Tibial nerve (tissue), 4 donors: ENCODE results near the gene RELCH. TPM values are rescaled to one million over a fixed set of nuclear protein-coding genes. Genes with fewer than 3 reads are reported as not detected.

ENCODE experiments used
- DNase-seq, 2 donors: peaks; one replicate each; pipeline ENCODE4 v3.0.0-alpha.2; 2019; ENCODE audit warnings: low spot score in 2 of 2
- H3K27ac ChIP-seq, 4 donors: fragments of 200-600 bp; sonication (generic) in 3 of 4; one replicate each; pipeline ENCODE4 v1.5.1; 2017 to 2019; ENCODE audit warnings: mild to moderate bottlenecking in 1 of 4
- H3K27me3 ChIP-seq, 2 donors: fragments of 200-600 bp; sonication (generic) in 1 of 2; one replicate each; pipeline versions ENCODE4 v1.5.1 to v1.6.0; 2017 to 2019
- H3K36me3 ChIP-seq, 3 donors: fragments of 200-600 bp; sonication (generic); one replicate each; pipeline ENCODE4 v1.5.1; 2018 to 2019
- H3K4me1 ChIP-seq, 4 donors: fragments of 200-600 bp; sonication (generic) in 3 of 4; one replicate each; pipeline ENCODE4 v1.5.1; 2017 to 2019
- H3K4me3 ChIP-seq, 4 donors: fragments of 200-600 bp; sonication (generic) in 3 of 4; one replicate each; pipeline ENCODE4 v1.5.1; 2017 to 2019; ENCODE audit warnings: mild to moderate bottlenecking in 1 of 4, moderate library complexity in 1 of 4
- H3K9me3 ChIP-seq, 4 donors: fragments of 200-600 bp; sonication (generic) in 3 of 4; one replicate each; pipeline ENCODE4 v1.5.1; 2017 to 2019
- EP300 ChIP-seq, 2 donors: sonication (generic); formaldehyde crosslinking; IDR thresholded peaks; one replicate each; pipeline ENCODE4 v1.6.1; 2017; ENCODE audit warnings: antibody characterized with exemption in 2 of 2, mild to moderate bottlenecking in 1 of 2
- POLR2A ChIP-seq, 2 donors: fragments of 450-650 bp; IDR thresholded peaks; one replicate each; pipeline ENCODE4 v1.6.1; 2017; ENCODE audit warnings: antibody characterized with exemption in 2 of 2, mild to moderate bottlenecking in 2 of 2, moderate library complexity in 2 of 2
- whole genome bisulfite sequencing, 2 donors: methylation state at CpG; one replicate each; pipeline ENCODE4 v1.1.5; 2018; 5-methylcytosine and 5-hydroxymethylcytosine counted together
- total RNA-seq, 4 donors: library from RNA; depleted of rRNA; stranded (reverse); fragments of >200 nt; gene quantifications; one replicate each; pipeline ENCODE4 v1.1.0, GENCODE V29; 2016
- TF ChIP-seq, protein P1 (sequence below), 5 experiments: fragments of 200-600 bp in 3 of 5; fragments of 450-650 bp in 2 of 5; sonication (generic) in 3 of 5; IDR thresholded peaks; one replicate each; pipeline ENCODE4 v1.5.1; 2016 to 2019; ENCODE audit warnings: antibody characterized with exemption in 5 of 5, mild to moderate bottlenecking in 3 of 5, moderate library complexity in 2 of 5

The RELCH gene
- total RNA-seq, 4 donors from 2014 or later, result 25.8 to 54.6 (median 34.0) TPM

DNA sequence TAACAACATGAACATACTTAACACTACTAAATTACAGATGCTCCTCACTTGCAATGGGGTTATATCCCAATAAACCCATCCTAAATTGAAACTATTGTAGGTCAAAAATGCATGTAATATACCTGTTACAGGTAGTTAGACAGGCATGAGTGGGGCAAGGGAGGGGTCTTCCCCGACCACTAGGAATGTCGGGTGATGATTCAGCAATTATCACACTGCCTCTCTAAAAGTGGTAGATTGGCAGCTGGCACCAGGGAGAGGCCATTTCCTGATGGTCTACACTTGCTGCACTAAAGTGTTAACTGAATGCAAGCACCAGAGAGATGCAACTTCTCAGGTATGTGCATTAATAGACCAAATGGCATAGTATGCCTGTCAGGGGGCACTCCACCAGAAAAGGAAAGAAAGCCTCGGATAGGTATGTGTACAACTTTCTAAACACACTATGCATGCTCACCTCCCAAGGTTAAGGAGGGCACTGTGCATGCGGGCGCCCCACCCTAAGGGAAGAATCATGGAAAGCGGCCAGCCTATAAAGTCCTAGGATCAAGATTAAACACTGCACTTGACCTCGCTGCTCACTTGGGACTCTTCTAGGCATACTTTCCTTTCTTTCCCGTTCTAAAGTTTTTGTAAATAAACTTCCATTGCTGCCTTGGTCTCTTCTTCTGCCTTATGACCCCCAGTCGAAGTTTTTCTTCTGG lies 35.8 kb upstream of the RELCH start:
- Histone ChIP-seq H3K27ac (no peak overlapping the region), H3K36me3 (peaks cover 0 to 26% (median 0%) of the 10 kb centered on the region in 3 donors), H3K4me3 (no peak overlapping the region), H3K4me1 (no peaks in the 10 kb centered on the region), H3K9me3 (no peaks in the 10 kb centered on the region), H3K27me3 (no peaks in the 10 kb centered on the region)
- WGBS, 2 donors, result 81% methylated on average over 9 of the region's 9 CpGs
- no peak for DNase-seq
- TF ChIP-seq EP300 (IDR thresholded peaks at IDR 0.05) (no peak), POLR2A (IDR thresholded peaks at IDR 0.05) (no peak)
- TF ChIP-seq, protein P1, sequence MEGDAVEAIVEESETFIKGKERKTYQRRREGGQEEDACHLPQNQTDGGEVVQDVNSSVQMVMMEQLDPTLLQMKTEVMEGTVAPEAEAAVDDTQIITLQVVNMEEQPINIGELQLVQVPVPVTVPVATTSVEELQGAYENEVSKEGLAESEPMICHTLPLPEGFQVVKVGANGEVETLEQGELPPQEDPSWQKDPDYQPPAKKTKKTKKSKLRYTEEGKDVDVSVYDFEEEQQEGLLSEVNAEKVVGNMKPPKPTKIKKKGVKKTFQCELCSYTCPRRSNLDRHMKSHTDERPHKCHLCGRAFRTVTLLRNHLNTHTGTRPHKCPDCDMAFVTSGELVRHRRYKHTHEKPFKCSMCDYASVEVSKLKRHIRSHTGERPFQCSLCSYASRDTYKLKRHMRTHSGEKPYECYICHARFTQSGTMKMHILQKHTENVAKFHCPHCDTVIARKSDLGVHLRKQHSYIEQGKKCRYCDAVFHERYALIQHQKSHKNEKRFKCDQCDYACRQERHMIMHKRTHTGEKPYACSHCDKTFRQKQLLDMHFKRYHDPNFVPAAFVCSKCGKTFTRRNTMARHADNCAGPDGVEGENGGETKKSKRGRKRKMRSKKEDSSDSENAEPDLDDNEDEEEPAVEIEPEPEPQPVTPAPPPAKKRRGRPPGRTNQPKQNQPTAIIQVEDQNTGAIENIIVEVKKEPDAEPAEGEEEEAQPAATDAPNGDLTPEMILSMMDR (IDR thresholded peaks at IDR 0.05), result no peak

DNA sequence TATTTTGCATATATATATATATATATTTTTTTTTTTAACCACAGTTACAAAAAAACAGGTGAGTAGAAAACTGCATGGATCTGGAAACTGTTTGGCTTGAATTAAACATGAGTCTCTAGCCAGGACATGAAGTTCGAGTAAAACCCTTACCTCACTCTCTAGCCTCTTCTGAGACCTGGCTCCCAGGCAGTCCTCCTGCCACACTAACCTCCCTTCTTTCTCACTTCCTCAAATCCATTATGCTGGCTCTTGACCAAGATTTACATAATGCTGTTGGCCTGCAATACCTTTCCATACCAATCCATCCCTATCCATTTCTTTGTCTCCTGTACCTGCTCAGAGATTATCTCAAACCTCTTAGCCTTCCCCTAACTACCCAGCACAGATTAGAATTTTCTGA lies 34.2 kb upstream of the RELCH start:
- Histone ChIP-seq H3K4me1 (no peaks in the 10 kb centered on the region), H3K27ac (no peak overlapping the region), H3K27me3 (no peaks in the 10 kb centered on the region), H3K36me3 (peaks cover 0 to 32% (median 0%) of the 10 kb centered on the region in 3 donors), H3K9me3 (no peaks in the 10 kb centered on the region), H3K4me3 (no peak overlapping the region)
- no peak for TF ChIP-seq POLR2A (IDR thresholded peaks at IDR 0.05)
- TF ChIP-seq, protein P1 (IDR thresholded peaks at IDR 0.05), result no peak
- no peak for TF ChIP-seq EP300 (IDR thresholded peaks at IDR 0.05)
- DNase-seq, result no peak
- 86 to 90% methylated on average over 1 of the region's 1 CpG for WGBS, 2 donors

DNA sequence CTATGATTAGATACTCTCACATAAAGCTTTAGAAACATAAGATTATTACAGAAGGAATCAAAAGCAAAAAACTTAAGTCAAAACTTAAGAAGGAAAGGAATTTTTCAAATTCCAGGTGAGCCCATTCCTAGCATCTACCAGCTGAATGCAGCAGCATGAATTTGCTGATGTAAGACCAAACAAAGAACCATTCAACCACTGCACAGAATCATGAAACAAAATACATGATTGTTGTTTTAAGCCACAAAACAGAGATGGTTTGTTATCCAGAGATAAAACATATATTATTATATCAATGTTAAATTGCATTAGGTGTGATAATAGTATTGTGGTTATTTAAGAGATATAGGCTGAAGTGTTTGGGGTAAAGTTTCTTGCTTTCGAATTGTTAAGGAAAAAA lies 29.2 kb upstream of the RELCH start:
- TF ChIP-seq, protein P1 (IDR thresholded peaks at IDR 0.05), result no peak
- no peak for TF ChIP-seq POLR2A (IDR thresholded peaks at IDR 0.05)
- TF ChIP-seq EP300 (IDR thresholded peaks at IDR 0.05), result no peak
- Histone ChIP-seq H3K4me1 (peaks cover 0 to 4% (median 0%) of the 10 kb centered on the region in 4 donors), H3K27ac (no peak overlapping the region), H3K27me3 (no peaks in the 10 kb centered on the region), H3K36me3 (peaks cover 0 to 41% (median 0%) of the 10 kb centered on the region in 3 donors), H3K9me3 (no peaks in the 10 kb centered on the region), H3K4me3 (no peak overlapping the region)
- WGBS, 2 donors, result 80 to 85% methylated on average over 1 of the region's 1 CpG
- no peak for DNase-seq

DNA sequence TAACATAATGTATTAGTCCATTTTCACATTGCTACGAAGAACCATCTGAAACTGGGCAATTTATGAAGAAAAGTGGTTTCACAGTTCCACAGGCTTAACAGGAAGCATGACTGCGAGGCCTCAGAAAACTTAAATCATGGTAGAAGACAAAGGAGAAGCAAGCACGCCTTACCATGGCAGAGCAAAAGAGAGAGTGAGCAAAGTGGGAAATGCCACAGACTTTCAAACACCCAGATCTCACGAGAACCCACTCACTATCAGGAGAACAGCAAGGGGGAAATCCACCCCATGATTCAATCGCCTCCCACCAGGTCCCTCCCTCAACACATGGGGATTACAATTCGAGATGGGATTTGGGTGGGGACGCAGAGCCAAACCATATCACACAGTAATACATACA lies 22.7 kb upstream of the RELCH start:
- no peaks in the 10 kb centered on the region for H3K9me3 ChIP-seq
- peaks cover 0 to 25% (median 0%) of the 10 kb centered on the region in 3 donors for H3K36me3 ChIP-seq
- peaks cover 0 to 4% (median 0%) of the 10 kb centered on the region in 4 donors for H3K4me1 ChIP-seq
- H3K27me3 ChIP-seq, result no peaks in the 10 kb centered on the region
- no peak for DNase-seq
- H3K4me3 ChIP-seq, result no peak overlapping the region
- H3K27ac ChIP-seq, result no peak overlapping the region
- 90 to 93% methylated on average over 7 of the region's 7 CpGs for WGBS, 2 donors
- TF ChIP-seq EP300 (IDR thresholded peaks at IDR 0.05) (no peak), POLR2A (IDR thresholded peaks at IDR 0.05) (no peak)
- TF ChIP-seq, protein P1 (IDR thresholded peaks at IDR 0.05), result no peak

DNA sequence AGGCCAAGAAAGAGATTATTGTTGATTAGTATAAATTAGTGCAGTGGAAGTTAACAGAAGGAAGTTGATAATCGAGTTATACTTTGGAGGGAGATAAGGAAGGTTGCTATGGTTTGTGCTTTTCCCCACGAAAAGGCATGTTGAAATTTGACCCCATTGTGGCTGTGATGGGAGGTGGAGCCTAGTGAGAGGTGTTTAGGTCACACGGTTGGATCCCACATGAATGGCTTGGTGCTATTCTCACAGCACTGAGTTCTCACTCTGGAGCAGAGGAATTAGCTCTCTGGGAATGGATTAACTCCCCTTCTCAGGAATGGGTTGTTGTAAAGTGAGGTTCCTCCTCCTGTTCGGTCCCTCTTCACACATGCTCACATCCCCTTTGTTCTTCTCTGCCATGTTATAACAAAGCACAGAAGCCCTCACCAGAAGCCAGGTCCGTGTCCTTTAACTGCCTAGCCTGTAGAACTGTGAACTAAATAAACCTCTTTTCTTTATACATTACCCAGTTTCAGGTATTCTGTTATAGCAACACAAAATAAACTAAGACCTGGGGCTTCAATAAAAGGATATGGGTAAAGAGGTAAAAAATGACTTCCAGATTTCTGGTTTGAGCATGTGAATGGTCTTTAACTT lies 22.1 kb upstream of the RELCH start:
- H3K27ac ChIP-seq, result no peak overlapping the region
- WGBS, 2 donors, result 59% methylated on average over 5 of the region's 5 CpGs
- peaks cover 0 to 20% (median 0%) of the 10 kb centered on the region in 3 donors for H3K36me3 ChIP-seq
- TF ChIP-seq, protein P1 (IDR thresholded peaks at IDR 0.05), result no peak
- TF ChIP-seq EP300 (IDR thresholded peaks at IDR 0.05) (no peak), POLR2A (IDR thresholded peaks at IDR 0.05) (no peak)
- no peak for DNase-seq
- no peaks in the 10 kb centered on the region for H3K27me3 ChIP-seq
- no peak overlapping the region for H3K4me3 ChIP-seq
- no peaks in the 10 kb centered on the region for H3K9me3 ChIP-seq
- peaks cover 0 to 4% (median 0%) of the 10 kb centered on the region in 4 donors for H3K4me1 ChIP-seq
